ENCODE measurements around the gene NCS1. TPM values are rescaled to one million over a fixed set of nuclear protein-coding genes. Genes with fewer than 3 reads are reported as not detected.

Gene NCS1
- total RNA-seq, 3 donors from 2014 or later: 4.1 to 196 (median 10.7) TPM

DNA sequence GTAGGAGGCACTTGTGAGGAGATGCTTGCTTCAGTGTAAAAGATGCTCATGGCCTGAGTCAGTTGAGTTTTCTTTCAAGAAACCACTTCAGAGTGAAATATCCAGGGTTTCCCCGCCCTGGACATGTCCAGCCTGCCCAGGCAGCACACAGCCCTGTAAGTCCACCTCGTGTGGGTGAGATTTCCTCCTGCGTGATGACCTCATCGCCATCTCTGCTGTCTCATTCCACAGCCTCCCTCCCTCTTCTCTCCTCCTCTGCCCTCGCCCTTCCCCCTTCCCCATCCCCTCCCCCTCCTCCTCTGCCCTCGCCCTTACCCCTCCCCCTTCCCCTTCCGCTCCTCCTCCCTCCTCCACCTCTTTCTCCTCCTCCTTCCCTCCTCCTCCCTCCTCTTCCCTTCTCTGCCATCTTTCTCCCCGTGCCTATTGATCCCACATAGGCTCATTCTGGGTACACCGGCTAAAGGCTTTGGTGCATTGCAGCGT, 34.0 kb upstream of the NCS1 start:
- TF ChIP-seq, protein P1, sequence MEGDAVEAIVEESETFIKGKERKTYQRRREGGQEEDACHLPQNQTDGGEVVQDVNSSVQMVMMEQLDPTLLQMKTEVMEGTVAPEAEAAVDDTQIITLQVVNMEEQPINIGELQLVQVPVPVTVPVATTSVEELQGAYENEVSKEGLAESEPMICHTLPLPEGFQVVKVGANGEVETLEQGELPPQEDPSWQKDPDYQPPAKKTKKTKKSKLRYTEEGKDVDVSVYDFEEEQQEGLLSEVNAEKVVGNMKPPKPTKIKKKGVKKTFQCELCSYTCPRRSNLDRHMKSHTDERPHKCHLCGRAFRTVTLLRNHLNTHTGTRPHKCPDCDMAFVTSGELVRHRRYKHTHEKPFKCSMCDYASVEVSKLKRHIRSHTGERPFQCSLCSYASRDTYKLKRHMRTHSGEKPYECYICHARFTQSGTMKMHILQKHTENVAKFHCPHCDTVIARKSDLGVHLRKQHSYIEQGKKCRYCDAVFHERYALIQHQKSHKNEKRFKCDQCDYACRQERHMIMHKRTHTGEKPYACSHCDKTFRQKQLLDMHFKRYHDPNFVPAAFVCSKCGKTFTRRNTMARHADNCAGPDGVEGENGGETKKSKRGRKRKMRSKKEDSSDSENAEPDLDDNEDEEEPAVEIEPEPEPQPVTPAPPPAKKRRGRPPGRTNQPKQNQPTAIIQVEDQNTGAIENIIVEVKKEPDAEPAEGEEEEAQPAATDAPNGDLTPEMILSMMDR (IDR thresholded peaks at IDR 0.05): no peak
- ATAC-seq (peak; percentile 56), DNase-seq (peak in 1 of 3 donors; percentile 14)
- no peaks in the 10 kb centered on the region for H3K9me3 ChIP-seq
- intact Hi-C loops (cut with DNase I, micrococcal nuclease): no loop called here
- no peak overlapping the region for H3K4me3 ChIP-seq
- H3K36me3 ChIP-seq (ENCODE audit: low read depth): no peaks in the 10 kb centered on the region
- H3K4me1 ChIP-seq (ENCODE audit: low read depth): no peaks in the 10 kb centered on the region

DNA sequence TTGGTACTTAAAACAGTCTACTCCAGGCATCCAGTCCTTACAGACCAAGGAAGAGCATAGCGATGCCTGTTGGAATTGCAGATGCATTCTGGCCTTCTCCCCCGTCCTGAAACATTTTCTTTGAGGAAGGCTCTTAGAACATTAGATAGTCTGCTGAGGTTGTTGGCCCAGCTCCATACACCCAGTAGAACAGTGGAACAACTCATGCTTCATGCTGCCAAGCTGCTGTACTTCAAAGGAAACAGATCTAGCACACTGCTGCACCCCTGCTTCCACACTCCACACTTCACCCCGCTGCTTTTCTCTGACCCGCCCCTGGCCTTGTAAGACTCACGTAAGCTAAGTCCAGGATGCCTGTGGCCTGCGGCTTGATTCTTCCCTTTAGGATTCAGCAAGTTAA, 33.4 kb upstream of the NCS1 start:
- DNase-seq (peak in 2 of 3 donors; percentile 18 to 62), ATAC-seq (peak; percentile 32)
- Histone ChIP-seq H3K9me3 (no peaks in the 10 kb centered on the region), H3K4me3 (no peak overlapping the region), H3K36me3 (ENCODE audit: low read depth) (no peaks in the 10 kb centered on the region), H3K4me1 (ENCODE audit: low read depth) (no peaks in the 10 kb centered on the region)
- TF ChIP-seq, protein P1 (IDR thresholded peaks at IDR 0.05): no peak
- intact Hi-C loops (cut with DNase I, micrococcal nuclease): no loop called here

DNA sequence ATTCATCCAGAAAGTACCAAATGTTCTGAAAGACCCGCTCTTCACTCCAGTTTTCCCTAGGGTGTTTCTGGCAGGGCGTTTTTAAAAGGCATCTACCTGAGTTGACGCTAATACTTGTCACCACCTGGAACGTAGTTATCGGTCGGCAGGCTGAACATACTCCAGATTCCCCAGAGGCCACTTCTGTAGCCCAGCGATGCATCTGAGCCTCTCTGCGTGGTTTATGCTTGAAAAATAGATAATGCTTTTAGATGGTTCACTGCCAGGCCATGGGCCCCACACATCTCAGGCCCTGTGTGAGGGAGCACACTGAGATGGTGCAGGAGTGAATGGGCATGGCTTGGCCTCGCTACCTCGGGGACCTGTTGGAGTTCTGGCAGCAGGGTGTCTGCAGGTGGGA, 33.0 kb upstream of the NCS1 start:
- H3K4me3 ChIP-seq: no peak overlapping the region
- no peaks in the 10 kb centered on the region for H3K9me3 ChIP-seq
- TF ChIP-seq, protein P1 (IDR thresholded peaks at IDR 0.05): no peak
- intact Hi-C loops (cut with DNase I, micrococcal nuclease): no loop called here
- ATAC-seq (no peak), DNase-seq (no peak)
- H3K36me3 ChIP-seq (ENCODE audit: low read depth): no peaks in the 10 kb centered on the region
- no peaks in the 10 kb centered on the region for H3K4me1 ChIP-seq (ENCODE audit: low read depth)

DNA sequence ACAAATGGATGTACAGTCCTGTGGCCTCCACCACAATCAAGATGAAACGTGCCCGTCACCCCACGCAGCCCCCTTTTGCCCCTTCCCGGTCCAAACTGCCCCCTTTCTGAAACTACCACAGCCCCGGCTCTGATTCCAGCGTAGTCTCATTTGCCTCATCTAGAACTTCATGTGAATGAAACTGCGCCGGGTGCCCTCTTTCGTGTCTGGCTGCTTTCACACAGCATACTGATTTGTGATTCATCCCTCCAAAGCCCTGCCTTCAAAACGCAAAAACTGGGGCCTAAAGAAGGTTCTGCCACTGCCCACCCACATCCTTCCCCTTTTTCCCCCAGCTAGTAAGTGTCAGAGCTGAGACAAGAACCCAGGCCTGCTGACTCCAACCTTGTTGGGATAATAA, 31.5 kb upstream of the NCS1 start:
- Histone ChIP-seq H3K36me3 (ENCODE audit: low read depth) (no peaks in the 10 kb centered on the region), H3K9me3 (no peaks in the 10 kb centered on the region), H3K4me1 (ENCODE audit: low read depth) (no peaks in the 10 kb centered on the region), H3K4me3 (no peak overlapping the region)
- ATAC-seq: no peak
- TF ChIP-seq, protein P1 (IDR thresholded peaks at IDR 0.05): no peak
- intact Hi-C loops (cut with DNase I, micrococcal nuclease): no loop called here
- no peak for DNase-seq

DNA sequence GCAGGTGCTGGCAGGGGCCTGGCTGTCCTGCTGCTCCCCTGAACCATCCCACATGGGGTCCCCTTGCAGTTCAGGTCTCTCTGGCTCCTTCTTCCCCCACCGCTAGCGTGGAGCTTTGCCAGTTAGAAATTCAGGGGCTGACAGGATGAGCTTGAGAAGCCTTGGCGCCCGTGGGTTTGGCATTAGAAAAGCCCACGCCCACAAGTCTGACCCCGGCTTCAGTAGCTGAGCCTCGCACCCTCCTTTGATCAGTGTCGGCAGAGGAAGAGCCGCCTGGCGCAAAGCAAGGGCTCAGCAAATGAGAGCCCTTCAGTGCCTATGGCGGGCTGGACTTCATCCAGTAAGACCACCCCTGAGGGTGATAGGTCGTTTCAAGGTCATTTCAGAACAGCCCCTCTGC, 30.1 kb upstream of the NCS1 start:
- no peak overlapping the region for H3K4me3 ChIP-seq
- DNase-seq (no peak), ATAC-seq (no peak)
- no peaks in the 10 kb centered on the region for H3K36me3 ChIP-seq (ENCODE audit: low read depth)
- H3K9me3 ChIP-seq: no peaks in the 10 kb centered on the region
- TF ChIP-seq, protein P1 (IDR thresholded peaks at IDR 0.05): no peak
- H3K4me1 ChIP-seq (ENCODE audit: low read depth): no peaks in the 10 kb centered on the region
- intact Hi-C loops (cut with DNase I, micrococcal nuclease): no loop called here

DNA sequence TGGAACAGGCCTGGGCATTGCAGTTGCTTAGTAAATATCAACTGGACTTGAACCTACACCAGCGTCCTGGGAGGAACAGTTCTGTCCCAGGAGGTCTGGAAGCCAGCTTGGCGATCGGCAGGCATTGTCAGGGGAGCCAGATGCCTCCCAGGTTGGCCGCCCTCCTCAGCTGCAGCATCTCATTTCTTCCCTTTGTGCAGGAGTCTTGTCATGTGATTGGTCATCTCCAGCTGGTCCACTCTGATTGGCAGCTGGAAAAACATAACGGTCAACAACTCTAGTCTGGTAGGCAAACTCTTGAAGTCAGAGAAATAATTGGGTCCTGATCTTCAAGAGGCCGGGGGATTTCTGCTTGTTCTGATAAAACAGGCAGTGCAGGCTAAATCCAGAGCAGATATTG, 29.6 kb upstream of the NCS1 start:
- no peaks in the 10 kb centered on the region for H3K36me3 ChIP-seq (ENCODE audit: low read depth)
- no peak overlapping the region for H3K4me3 ChIP-seq
- no peak for DNase-seq
- H3K4me1 ChIP-seq (ENCODE audit: low read depth): no peaks in the 10 kb centered on the region
- no peak for ATAC-seq
- intact Hi-C loops (cut with DNase I, micrococcal nuclease): no loop called here
- TF ChIP-seq, protein P1 (IDR thresholded peaks at IDR 0.05): no peak
- H3K9me3 ChIP-seq: no peaks in the 10 kb centered on the region

Data from mucosa of descending colon (tissue), 3 donors.